Loucy (cell line): ENCODE data around the gene PON2.

Experiments
- H2AFZ ChIP-seq: fragments of 200-600 bp; sonication (generic); 2 replicates; pipeline ENCODE4 v1.6.0; 2016; ENCODE audit warnings: antibody characterized with exemption, mild to moderate bottlenecking, low read length, moderate library complexity
- H3F3A ChIP-seq: fragments of 200-600 bp; 2 replicates; pipeline ENCODE4 v1.6.0; 2016; ENCODE audit warnings: antibody characterized with exemption, low read depth, mild to moderate bottlenecking
- H3K27me3 ChIP-seq: fragments of 200-600 bp; sonication (generic); 2 replicates; pipeline ENCODE4 v1.6.1; 2014; ENCODE audit warnings: low read length, mild to moderate bottlenecking; ENCODE audit not compliant: insufficient read depth, poor library complexity, severe bottlenecking
- H3K36me3 ChIP-seq: fragments of 200-600 bp; sonication (generic); 2 replicates; pipeline ENCODE4 v1.6.1; 2016; ENCODE audit warnings: low read length; ENCODE audit not compliant: insufficient read depth
- H3K4me1 ChIP-seq: fragments of 200-600 bp; sonication (generic); 2 replicates; pipeline ENCODE4 v1.5.1; 2014; ENCODE audit warnings: low read length, mild to moderate bottlenecking; ENCODE audit not compliant: insufficient read depth, poor library complexity, severe bottlenecking
- H3K4me2 ChIP-seq: fragments of 200-600 bp; sonication (generic); 2 replicates; pipeline ENCODE4 v1.6.0; 2014; ENCODE audit warnings: antibody characterized with exemption, low read length, low read depth, mild to moderate bottlenecking; ENCODE audit not compliant: poor library complexity, severe bottlenecking
- H3K4me3 ChIP-seq: fragments of 200-600 bp; sonication (generic); 2 replicates; pipeline ENCODE4 v1.5.1; 2014; ENCODE audit warnings: low read length, mild to moderate bottlenecking, mixed read lengths; ENCODE audit not compliant: poor library complexity, severe bottlenecking
- H3K79me2 ChIP-seq: fragments of 200-600 bp; sonication (generic); 2 replicates; pipeline ENCODE4 v1.6.1; 2014; ENCODE audit warnings: low read length; ENCODE audit not compliant: insufficient read depth
- H3K9ac ChIP-seq: fragments of 200-600 bp; sonication (generic); 2 replicates; pipeline ENCODE4 v1.6.0; 2014; ENCODE audit warnings: mild to moderate bottlenecking, low read depth, low read length, moderate library complexity; ENCODE audit not compliant: poor library complexity, severe bottlenecking
- H3K9me2 ChIP-seq: fragments of 200-600 bp; sonication (generic); replicated peaks from 2 replicates; pipeline ENCODE4 v1.6.1; 2016; ENCODE audit warnings: low read depth, low read length, mixed read lengths
- H3K9me3 ChIP-seq: fragments of 200-600 bp; sonication (generic); 2 replicates; pipeline ENCODE4 v1.6.1; 2014; ENCODE audit warnings: mild to moderate bottlenecking, antibody characterized with exemption, low read length, low read depth; ENCODE audit not compliant: insufficient read depth
- H4K20me1 ChIP-seq: fragments of 200-600 bp; sonication (generic); 2 replicates; pipeline ENCODE4 v1.6.0; 2014; ENCODE audit warnings: antibody characterized with exemption, low read length, mild to moderate bottlenecking; ENCODE audit not compliant: insufficient read depth, poor library complexity, severe bottlenecking
- EZH2phosphoT487 ChIP-seq: fragments of 200-600 bp; IDR thresholded peaks from 2 replicates; pipeline ENCODE4 v1.6.1; 2018; ENCODE audit warnings: antibody characterized with exemption, mild to moderate bottlenecking, moderate library complexity, borderline replicate concordance
- TF ChIP-seq, protein P1 (sequence below): fragments of 200-600 bp; sonication (generic); conservative IDR thresholded peaks from 2 replicates; pipeline ENCODE4 v1.5.1; 2014; ENCODE audit warnings: mild to moderate bottlenecking, antibody characterized with exemption, low read length

The PON2 gene

DNA sequence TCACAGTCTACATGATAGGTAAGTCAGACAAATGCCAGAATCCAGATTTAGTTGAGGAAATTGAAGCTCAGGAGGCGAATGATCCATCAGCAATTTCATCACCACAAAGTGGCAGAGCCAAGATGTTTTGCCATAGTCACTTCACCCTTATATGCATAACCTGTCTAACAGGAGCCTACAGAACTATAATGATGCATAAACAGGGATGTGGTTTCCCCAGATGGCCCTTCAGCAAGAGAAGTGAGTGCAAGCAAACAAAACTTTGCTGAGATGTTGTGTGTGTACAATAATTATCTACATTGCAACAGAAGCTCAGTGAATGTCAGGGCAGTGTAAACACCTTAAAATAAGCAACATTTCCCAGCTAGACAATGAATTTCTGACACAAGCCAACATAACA is 67.2 kb downstream of the PON2 start:
- Histone ChIP-seq H3K4me1 (no peaks in the 10 kb centered on the region), H3F3A (no peaks in the 10 kb centered on the region), H2AFZ (no peak overlapping the region), H3K9me2 (no peaks in the 10 kb centered on the region), H3K79me2 (no peaks in the 10 kb centered on the region), H3K36me3 (no peaks in the 10 kb centered on the region), H3K9ac (no peak overlapping the region), H3K27me3 (no peaks in the 10 kb centered on the region), H4K20me1 (no peaks in the 10 kb centered on the region), H3K4me3 (no peak overlapping the region), H3K9me3 (no peaks in the 10 kb centered on the region), H3K4me2 (no peak overlapping the region)
- no peak for TF ChIP-seq EZH2phosphoT487
- TF ChIP-seq, protein P1, sequence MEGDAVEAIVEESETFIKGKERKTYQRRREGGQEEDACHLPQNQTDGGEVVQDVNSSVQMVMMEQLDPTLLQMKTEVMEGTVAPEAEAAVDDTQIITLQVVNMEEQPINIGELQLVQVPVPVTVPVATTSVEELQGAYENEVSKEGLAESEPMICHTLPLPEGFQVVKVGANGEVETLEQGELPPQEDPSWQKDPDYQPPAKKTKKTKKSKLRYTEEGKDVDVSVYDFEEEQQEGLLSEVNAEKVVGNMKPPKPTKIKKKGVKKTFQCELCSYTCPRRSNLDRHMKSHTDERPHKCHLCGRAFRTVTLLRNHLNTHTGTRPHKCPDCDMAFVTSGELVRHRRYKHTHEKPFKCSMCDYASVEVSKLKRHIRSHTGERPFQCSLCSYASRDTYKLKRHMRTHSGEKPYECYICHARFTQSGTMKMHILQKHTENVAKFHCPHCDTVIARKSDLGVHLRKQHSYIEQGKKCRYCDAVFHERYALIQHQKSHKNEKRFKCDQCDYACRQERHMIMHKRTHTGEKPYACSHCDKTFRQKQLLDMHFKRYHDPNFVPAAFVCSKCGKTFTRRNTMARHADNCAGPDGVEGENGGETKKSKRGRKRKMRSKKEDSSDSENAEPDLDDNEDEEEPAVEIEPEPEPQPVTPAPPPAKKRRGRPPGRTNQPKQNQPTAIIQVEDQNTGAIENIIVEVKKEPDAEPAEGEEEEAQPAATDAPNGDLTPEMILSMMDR: no peak

DNA sequence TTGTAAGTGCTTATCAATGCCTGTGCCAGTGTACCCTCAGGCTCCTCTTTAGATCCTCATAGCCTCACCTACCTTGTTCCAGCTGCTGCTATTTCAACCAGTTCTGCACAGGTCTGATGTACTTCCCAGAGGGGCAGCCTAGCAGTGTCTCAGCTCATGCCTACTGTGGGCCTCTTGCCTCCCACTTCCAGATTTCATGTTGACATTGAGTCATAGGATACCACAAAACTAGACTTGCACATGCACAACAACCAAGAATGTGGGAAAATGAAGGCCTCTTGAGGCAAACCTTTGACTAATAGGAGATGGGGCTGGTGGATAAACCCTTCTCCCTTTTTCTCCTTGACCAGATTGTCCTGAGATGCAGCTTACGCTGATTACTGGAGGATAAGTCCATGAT is 69.7 kb downstream of the PON2 start:
- no peaks in the 10 kb centered on the region for H3F3A ChIP-seq
- H3K4me1 ChIP-seq: no peaks in the 10 kb centered on the region
- H3K9me3 ChIP-seq: no peaks in the 10 kb centered on the region
- H4K20me1 ChIP-seq: no peaks in the 10 kb centered on the region
- H3K4me2 ChIP-seq: no peak overlapping the region
- no peak overlapping the region for H3K4me3 ChIP-seq
- H3K9me2 ChIP-seq: no peaks in the 10 kb centered on the region
- no peak overlapping the region for H3K9ac ChIP-seq
- H3K27me3 ChIP-seq: no peaks in the 10 kb centered on the region
- no peaks in the 10 kb centered on the region for H3K79me2 ChIP-seq
- H2AFZ ChIP-seq: no peak overlapping the region
- no peaks in the 10 kb centered on the region for H3K36me3 ChIP-seq
- TF ChIP-seq EZH2phosphoT487: no peak
- TF ChIP-seq, protein P1: no peak

DNA sequence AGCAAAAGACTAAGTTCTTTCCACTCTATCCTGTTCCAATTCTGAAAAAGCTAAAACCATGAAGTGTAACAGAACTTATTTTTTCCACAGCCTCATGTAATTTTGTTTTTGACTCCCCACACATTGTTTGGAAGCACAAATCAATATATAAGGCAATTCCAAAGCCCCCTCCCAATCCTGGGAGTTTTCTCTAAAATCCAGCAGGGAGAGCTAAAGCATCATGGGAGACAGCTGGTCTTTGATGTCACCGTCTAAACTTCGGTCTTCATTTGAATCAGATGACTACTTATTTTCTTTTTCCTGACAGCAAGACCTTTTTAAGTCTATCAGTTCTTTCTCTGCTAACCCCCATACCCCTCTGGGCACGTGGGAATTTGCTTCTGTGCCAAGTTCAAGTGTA is 77.2 kb downstream of the PON2 start:
- Histone ChIP-seq H3K4me2 (no peak overlapping the region), H3K4me1 (no peaks in the 10 kb centered on the region), H3K36me3 (no peaks in the 10 kb centered on the region), H3K79me2 (no peaks in the 10 kb centered on the region), H3F3A (no peaks in the 10 kb centered on the region), H3K9ac (no peak overlapping the region), H4K20me1 (no peaks in the 10 kb centered on the region), H3K9me2 (no peaks in the 10 kb centered on the region), H3K27me3 (no peaks in the 10 kb centered on the region), H3K4me3 (no peak overlapping the region), H2AFZ (no peak overlapping the region), H3K9me3 (no peaks in the 10 kb centered on the region)
- no peak for TF ChIP-seq EZH2phosphoT487
- TF ChIP-seq, protein P1: no peak
